Spleen (tissue), 7 donors: ENCODE data around the gene NUDT9.
"Not testable (repeated sequence)": the region's sequence is repeated elsewhere in the genome, so short reads cannot be mapped to it uniquely, and the experiment has no call there.

Experiments
- CTCF ChIP-seq, 11 experiments: fragments of 200-600 bp in 7 of 11; fragments of 450-650 bp in 4 of 11; sonication (generic) in 4 of 11; IDR thresholded peaks in 8 of 11; conservative IDR thresholded peaks in 3 of 11; 1 replicate in 7 of 11; 2 replicates in 4 of 11; pipeline versions ENCODE4 v1.4.0 to v1.8.0; 2016 to 2021; ENCODE audit warnings: antibody characterized with exemption in 11 of 11, inconsistent platforms in 4 of 11, mild to moderate bottlenecking in 1 of 11
- POLR2A ChIP-seq, 3 donors: fragments of 450-650 bp; IDR thresholded peaks; one replicate each; pipeline ENCODE4 v1.5.1; 2017; ENCODE audit warnings: antibody characterized with exemption in 3 of 3, mild to moderate bottlenecking in 1 of 3
- POLR2AphosphoS5 ChIP-seq, 3 donors: sonication (generic); formaldehyde crosslinking; IDR thresholded peaks; one replicate each; pipeline ENCODE4 v1.5.1; 2017; ENCODE audit warnings: antibody characterized with exemption in 3 of 3
- donor health status: DM: no; HTN: no; CAD: no; lungs with moderate emphysema.
- donor health status: DM: no; HTN: no; CAD: no.
- donor health status: DM: no; HTN: no; CAD: no.

GRCh38 chr4:87418410-87418809 lies 4.0 kb upstream of the NUDT9 start:
- TF ChIP-seq CTCF (IDR thresholded peaks at IDR 0.05 in 8 of 11, conservative IDR thresholded peaks at IDR 0.05 in 3 of 11); POLR2AphosphoS5 (IDR thresholded peaks at IDR 0.05); POLR2A (IDR thresholded peaks at IDR 0.05): not testable (repeated sequence)
